Mesendoderm (in vitro differentiated cells): ENCODE measurements around the gene TM9SF4.

Experiments
- DNase-seq: peaks from one replicate; pipeline ENCODE4 v3.0.0; 2013
- H2AK5ac ChIP-seq: 2 replicates; pipeline ENCODE4 v1.6.1; 2013; ENCODE audit warnings: low read length, inconsistent platforms
- H2BK120ac ChIP-seq: 2 replicates; pipeline ENCODE4 v1.6.1; 2013; ENCODE audit warnings: low read depth, mild to moderate bottlenecking, low read length, moderate library complexity, mixed read lengths
- H2BK15ac ChIP-seq: replicated peaks from 2 replicates; pipeline ENCODE4 v1.6.1; 2013; ENCODE audit warnings: low read depth, mild to moderate bottlenecking, moderate library complexity
- H2BK5ac ChIP-seq: 2 replicates; pipeline ENCODE4 v1.6.1; 2013; ENCODE audit warnings: low read length, inconsistent platforms
- H3K18ac ChIP-seq: 2 replicates; pipeline ENCODE4 v1.6.1; 2013; ENCODE audit warnings: mild to moderate bottlenecking, low read length, mixed read lengths
- H3K23ac ChIP-seq: one replicate; pipeline ENCODE4 v1.6.1; 2013; ENCODE audit warnings: low read length
- H3K27ac ChIP-seq: 2 replicates; pipeline ENCODE4 v1.5.1; 2013; ENCODE audit warnings: low read depth, mild to moderate bottlenecking, inconsistent platforms, low read length, moderate library complexity
- H3K27me3 ChIP-seq: 2 replicates; pipeline ENCODE4 v1.6.1; 2013; ENCODE audit warnings: low read length, control low read depth, mild to moderate bottlenecking, inconsistent platforms; ENCODE audit not compliant: insufficient read depth, poor library complexity
- H3K36me3 ChIP-seq: 2 replicates; pipeline ENCODE4 v1.6.1; 2013; ENCODE audit warnings: low read length, inconsistent platforms; ENCODE audit not compliant: control insufficient read depth, insufficient read depth
- H3K4ac ChIP-seq: one replicate; pipeline ENCODE4 v1.6.1; 2013; ENCODE audit warnings: low read depth, mild to moderate bottlenecking, low read length, moderate library complexity
- H3K4me1 ChIP-seq: 2 replicates; pipeline ENCODE4 v1.6.1; 2013; ENCODE audit warnings: low read depth, low read length, inconsistent platforms; ENCODE audit not compliant: control insufficient read depth
- H3K4me2 ChIP-seq: 2 replicates; pipeline ENCODE4 v1.6.1; 2013; ENCODE audit warnings: low read length
- H3K4me3 ChIP-seq: 2 replicates; pipeline ENCODE4 v1.5.1; 2013; ENCODE audit warnings: mild to moderate bottlenecking, low read length
- H3K56ac ChIP-seq: one replicate; pipeline ENCODE4 v1.6.1; 2013; ENCODE audit warnings: low read length
- H3K79me1 ChIP-seq: 2 replicates; pipeline ENCODE4 v1.6.1; 2013; ENCODE audit warnings: low read length, inconsistent platforms
- H3K79me2 ChIP-seq: 2 replicates; pipeline ENCODE4 v1.6.1; 2013; ENCODE audit warnings: mild to moderate bottlenecking, low read length; ENCODE audit not compliant: control insufficient read depth, insufficient read depth
- H3K9ac ChIP-seq: 2 replicates; pipeline ENCODE4 v1.6.1; 2013; ENCODE audit warnings: low read length, inconsistent platforms
- H4K5ac ChIP-seq: one replicate; pipeline ENCODE4 v1.6.1; 2013; ENCODE audit warnings: low read length
- H4K8ac ChIP-seq: one replicate; pipeline ENCODE4 v1.6.1; 2013; ENCODE audit warnings: low read depth, mild to moderate bottlenecking, control low read depth, low read length, moderate library complexity
- WGBS: extraction: QIAGEN DNeasy Blood & Tissue Kit; methylation state at CpG from one replicate; pipeline ENCODE4 v1.1.7; 2013; ENCODE audit warnings: low lambda C conversion rate, missing lambda C conversion rate; ENCODE audit not compliant: insufficient coverage; ENCODE audit errors: extremely low coverage; 5-methylcytosine and 5-hydroxymethylcytosine counted together

TM9SF4 gene

GRCh38 chr20:32139947-32140346, 30.4 kb downstream of the TM9SF4 start:
- H3K36me3 ChIP-seq, result peaks cover 11% of the 10 kb centered on the region
- no peaks in the 10 kb centered on the region for H3K4me1 ChIP-seq
- no peaks in the 10 kb centered on the region for H3K79me2 ChIP-seq
- H3K4me2 ChIP-seq, result no peak overlapping the region
- H3K4ac ChIP-seq, result no peak overlapping the region
- no peak overlapping the region for H4K5ac ChIP-seq
- H3K27me3 ChIP-seq, result no peaks in the 10 kb centered on the region
- no peaks in the 10 kb centered on the region for H3K79me1 ChIP-seq
- H3K9ac ChIP-seq, result no peak overlapping the region
- H2BK120ac ChIP-seq, result no peak overlapping the region
- no peak overlapping the region for H3K27ac ChIP-seq
- H3K23ac ChIP-seq, result no peak overlapping the region
- DNase-seq, result no peak
- H3K4me3 ChIP-seq, result no peak overlapping the region
- no peak overlapping the region for H3K56ac ChIP-seq
- WGBS, result no CpG with 5 or more reads among the region's 3 CpGs
- H2BK5ac ChIP-seq, result no peak overlapping the region
- H4K8ac ChIP-seq, result no peak overlapping the region
- no peak overlapping the region for H2BK15ac ChIP-seq
- no peak overlapping the region for H3K18ac ChIP-seq
- H2AK5ac ChIP-seq, result no peak overlapping the region

- Histone ChIP-seq H3K36me3 (peaks cover 13% of the 10 kb centered on the region), H3K23ac (no peak overlapping the region), H3K27me3 (no peaks in the 10 kb centered on the region), H4K5ac (no peak overlapping the region), H3K4me2 (no peak overlapping the region), H4K8ac (no peak overlapping the region), H3K4me1 (no peaks in the 10 kb centered on the region), H2AK5ac (no peak overlapping the region), H2BK120ac (no peak overlapping the region), H3K4ac (no peak overlapping the region), H2BK15ac (no peak overlapping the region), H3K56ac (no peak overlapping the region), H3K79me1 (no peaks in the 10 kb centered on the region), H3K9ac (no peak overlapping the region), H3K27ac (no peak overlapping the region), H3K4me3 (no peak overlapping the region), H3K18ac (no peak overlapping the region), H3K79me2 (no peaks in the 10 kb centered on the region), H2BK5ac (no peak overlapping the region)
- DNase-seq, result no peak
- WGBS, result no CpG with 5 or more reads among the region's 4 CpGs
These were observed 31.1 kb downstream of the TM9SF4 start for GRCh38 chr20:32140603-32141002.

- no peak overlapping the region for H3K27ac ChIP-seq
- no CpG with 5 or more reads among the region's 21 CpGs for WGBS
- no peak overlapping the region for H3K56ac ChIP-seq
- no peak overlapping the region for H4K5ac ChIP-seq
- no peaks in the 10 kb centered on the region for H3K79me2 ChIP-seq
- no peak overlapping the region for H3K4me3 ChIP-seq
- H2BK120ac ChIP-seq, result no peak overlapping the region
- H3K79me1 ChIP-seq, result no peaks in the 10 kb centered on the region
- no peak overlapping the region for H3K18ac ChIP-seq
- no peak overlapping the region for H2AK5ac ChIP-seq
- no peak overlapping the region for H4K8ac ChIP-seq
- H2BK5ac ChIP-seq, result no peak overlapping the region
- no peak overlapping the region for H3K4ac ChIP-seq
- H3K9ac ChIP-seq, result no peak overlapping the region
- no peak overlapping the region for H2BK15ac ChIP-seq
- H3K4me1 ChIP-seq, result no peaks in the 10 kb centered on the region
- H3K4me2 ChIP-seq, result no peak overlapping the region
- H3K23ac ChIP-seq, result no peak overlapping the region
- DNase-seq, result no peak
- no peaks in the 10 kb centered on the region for H3K27me3 ChIP-seq
- peaks cover 11% of the 10 kb centered on the region for H3K36me3 ChIP-seq
These were observed 32.0 kb downstream of the TM9SF4 start for GRCh38 chr20:32141465-32141980.

DNA sequence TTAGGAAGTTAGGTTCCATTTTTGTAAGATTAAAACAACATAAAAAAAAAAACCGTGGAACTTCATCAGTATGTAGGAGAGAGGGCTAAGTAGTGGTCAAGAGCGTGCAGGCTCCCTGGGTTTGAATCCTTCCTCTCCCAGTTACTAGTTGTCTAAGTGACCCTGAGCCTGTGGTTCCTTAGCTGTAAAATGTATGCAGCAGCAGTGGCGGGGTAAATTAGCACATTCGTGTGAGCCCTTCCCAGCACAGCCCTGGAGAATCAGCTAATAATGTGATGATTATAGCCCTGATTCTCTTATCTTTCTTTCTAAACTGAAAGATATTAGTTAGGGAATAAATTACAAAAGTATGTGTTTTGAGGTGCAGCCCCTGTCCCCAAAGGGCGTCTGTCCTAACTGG, 32.6 kb downstream of the TM9SF4 start:
- H3K36me3 ChIP-seq, result peaks cover 9% of the 10 kb centered on the region
- no peak overlapping the region for H3K56ac ChIP-seq
- H3K23ac ChIP-seq, result no peak overlapping the region
- DNase-seq, result no peak
- no peak overlapping the region for H3K9ac ChIP-seq
- no peak overlapping the region for H2BK5ac ChIP-seq
- H3K4ac ChIP-seq, result no peak overlapping the region
- H3K4me1 ChIP-seq, result no peaks in the 10 kb centered on the region
- H3K18ac ChIP-seq, result no peak overlapping the region
- no CpG with 5 or more reads among the region's 5 CpGs for WGBS
- H4K5ac ChIP-seq, result no peak overlapping the region
- no peak overlapping the region for H3K27ac ChIP-seq
- no peak overlapping the region for H4K8ac ChIP-seq
- no peaks in the 10 kb centered on the region for H3K27me3 ChIP-seq
- no peak overlapping the region for H2BK120ac ChIP-seq
- H2BK15ac ChIP-seq, result no peak overlapping the region
- no peak overlapping the region for H3K4me2 ChIP-seq
- no peaks in the 10 kb centered on the region for H3K79me2 ChIP-seq
- H3K4me3 ChIP-seq, result no peak overlapping the region
- H2AK5ac ChIP-seq, result no peak overlapping the region
- H3K79me1 ChIP-seq, result no peaks in the 10 kb centered on the region

GRCh38 chr20:32142991-32143390, 33.5 kb downstream of the TM9SF4 start:
- Histone ChIP-seq H2BK5ac (no peak overlapping the region), H3K18ac (no peak overlapping the region), H3K4me1 (no peaks in the 10 kb centered on the region), H2BK15ac (no peak overlapping the region), H3K23ac (no peak overlapping the region), H3K27ac (no peak overlapping the region), H3K79me1 (no peaks in the 10 kb centered on the region), H3K4me3 (no peak overlapping the region), H3K4me2 (no peak overlapping the region), H3K36me3 (peaks cover 9% of the 10 kb centered on the region), H2BK120ac (no peak overlapping the region), H3K56ac (no peak overlapping the region), H4K8ac (no peak overlapping the region), H4K5ac (no peak overlapping the region), H3K4ac (no peak overlapping the region), H3K27me3 (no peaks in the 10 kb centered on the region), H3K79me2 (no peaks in the 10 kb centered on the region), H2AK5ac (no peak overlapping the region), H3K9ac (no peak overlapping the region)
- no peak for DNase-seq
- no CpG with 5 or more reads among the region's 15 CpGs for WGBS

DNA sequence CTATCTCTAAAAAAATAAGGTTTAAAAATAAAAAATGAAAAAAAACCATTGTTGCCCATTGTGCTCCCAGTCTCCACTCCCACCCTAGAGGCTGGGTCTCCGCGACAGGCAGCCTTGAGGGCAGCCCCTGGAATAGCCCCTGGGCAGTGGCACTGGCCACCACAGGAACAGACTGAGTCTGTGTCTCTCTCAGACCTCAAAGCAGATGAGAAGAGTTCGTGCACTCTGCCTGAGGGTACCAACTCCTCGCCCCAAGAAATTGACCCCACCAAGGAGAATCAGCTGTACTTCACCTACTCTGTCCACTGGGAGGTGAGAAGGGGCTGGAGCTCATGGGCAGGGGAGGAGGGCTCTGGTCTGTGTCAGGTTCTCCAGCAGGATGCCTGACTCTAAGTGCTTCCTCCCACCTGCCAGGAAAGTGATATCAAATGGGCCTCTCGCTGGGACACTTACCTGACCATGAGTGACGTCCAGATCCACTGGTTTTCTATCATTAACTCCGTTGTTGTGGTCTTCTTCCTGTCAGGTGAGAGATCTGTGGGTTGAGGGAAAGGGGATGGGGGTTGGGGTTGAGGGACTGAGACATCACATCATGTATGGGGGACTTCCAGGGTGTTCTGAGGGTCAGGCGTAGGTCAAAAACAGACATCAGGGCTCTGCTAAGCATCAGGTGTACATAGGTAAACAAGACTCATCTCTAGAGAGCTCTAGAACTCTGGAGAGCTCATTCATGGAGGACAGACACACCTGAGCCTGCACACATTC, 35.6 kb downstream of the TM9SF4 start:
- no peak for DNase-seq
- Histone ChIP-seq H3K56ac (no peak overlapping the region), H4K5ac (no peak overlapping the region), H2BK5ac (no peak overlapping the region), H3K79me1 (no peaks in the 10 kb centered on the region), H3K4me2 (no peak overlapping the region), H2BK120ac (no peak overlapping the region), H3K18ac (no peak overlapping the region), H3K27ac (no peak overlapping the region), H3K4me1 (no peaks in the 10 kb centered on the region), H3K79me2 (no peaks in the 10 kb centered on the region), H2AK5ac (no peak overlapping the region), H3K36me3 (peaks cover 8% of the 10 kb centered on the region), H3K9ac (no peak overlapping the region), H4K8ac (no peak overlapping the region), H3K27me3 (no peaks in the 10 kb centered on the region), H2BK15ac (no peak overlapping the region), H3K4me3 (no peak overlapping the region), H3K4ac (no peak overlapping the region), H3K23ac (no peak overlapping the region)
- WGBS, result no CpG with 5 or more reads among the region's 8 CpGs
